Lower leg skin (tissue), 4 donors: ENCODE data around the gene MYO1C. TPM values are rescaled to one million over a fixed set of nuclear protein-coding genes. Genes with fewer than 3 reads are reported as not detected.

Experiments
- DNase-seq, 2 donors: peaks; one replicate each; pipeline ENCODE4 v3.0.0-alpha.2; 2019; ENCODE audit warnings: low spot score in 2 of 2
- H3K4me3 ChIP-seq: fragments of 200-600 bp; sonication (generic); 2 replicates; pipeline ENCODE4 v1.5.1; 2017; ENCODE audit warnings: mild to moderate bottlenecking, low read depth; ENCODE audit not compliant: poor library complexity, severe bottlenecking
- POLR2A ChIP-seq, 2 donors: fragments of 450-650 bp; IDR thresholded peaks; one replicate each; pipeline ENCODE4 v1.6.1; 2016 to 2017; ENCODE audit warnings: antibody characterized with exemption in 2 of 2, mild to moderate bottlenecking in 1 of 2, moderate library complexity in 1 of 2
- WGBS, 2 donors: methylation state at CpG; one replicate each; pipeline ENCODE4 v1.1.5; 2018; 5-methylcytosine and 5-hydroxymethylcytosine counted together
- intact Hi-C: fragments of 100-400 bp; cut with DNase I; formaldehyde crosslinking; loops from one replicate; pipeline ENCODE4 v1.15.0; 2023; ENCODE audit warnings: low total_unique reads
- total RNA-seq, 4 donors: library from RNA; depleted of rRNA; stranded (reverse); fragments of >200 nt; gene quantifications; one replicate each; pipeline ENCODE4 v1.1.0, GENCODE V29; 2016
- TF ChIP-seq, protein P1 (sequence below), 3 donors: fragments of 450-650 bp; IDR thresholded peaks; one replicate each; pipeline ENCODE4 v1.5.1; 2016; ENCODE audit warnings: antibody characterized with exemption in 3 of 3, mild to moderate bottlenecking in 3 of 3, moderate library complexity in 2 of 3

MYO1C gene, protein sequence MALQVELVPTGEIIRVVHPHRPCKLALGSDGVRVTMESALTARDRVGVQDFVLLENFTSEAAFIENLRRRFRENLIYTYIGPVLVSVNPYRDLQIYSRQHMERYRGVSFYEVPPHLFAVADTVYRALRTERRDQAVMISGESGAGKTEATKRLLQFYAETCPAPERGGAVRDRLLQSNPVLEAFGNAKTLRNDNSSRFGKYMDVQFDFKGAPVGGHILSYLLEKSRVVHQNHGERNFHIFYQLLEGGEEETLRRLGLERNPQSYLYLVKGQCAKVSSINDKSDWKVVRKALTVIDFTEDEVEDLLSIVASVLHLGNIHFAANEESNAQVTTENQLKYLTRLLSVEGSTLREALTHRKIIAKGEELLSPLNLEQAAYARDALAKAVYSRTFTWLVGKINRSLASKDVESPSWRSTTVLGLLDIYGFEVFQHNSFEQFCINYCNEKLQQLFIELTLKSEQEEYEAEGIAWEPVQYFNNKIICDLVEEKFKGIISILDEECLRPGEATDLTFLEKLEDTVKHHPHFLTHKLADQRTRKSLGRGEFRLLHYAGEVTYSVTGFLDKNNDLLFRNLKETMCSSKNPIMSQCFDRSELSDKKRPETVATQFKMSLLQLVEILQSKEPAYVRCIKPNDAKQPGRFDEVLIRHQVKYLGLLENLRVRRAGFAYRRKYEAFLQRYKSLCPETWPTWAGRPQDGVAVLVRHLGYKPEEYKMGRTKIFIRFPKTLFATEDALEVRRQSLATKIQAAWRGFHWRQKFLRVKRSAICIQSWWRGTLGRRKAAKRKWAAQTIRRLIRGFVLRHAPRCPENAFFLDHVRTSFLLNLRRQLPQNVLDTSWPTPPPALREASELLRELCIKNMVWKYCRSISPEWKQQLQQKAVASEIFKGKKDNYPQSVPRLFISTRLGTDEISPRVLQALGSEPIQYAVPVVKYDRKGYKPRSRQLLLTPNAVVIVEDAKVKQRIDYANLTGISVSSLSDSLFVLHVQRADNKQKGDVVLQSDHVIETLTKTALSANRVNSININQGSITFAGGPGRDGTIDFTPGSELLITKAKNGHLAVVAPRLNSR
- 100 to 1,000 TPM in 1 of 4 donors, 10 to 100 TPM in 3; 71.3 to 101 (median 84.8) TPM for total RNA-seq

DNA sequence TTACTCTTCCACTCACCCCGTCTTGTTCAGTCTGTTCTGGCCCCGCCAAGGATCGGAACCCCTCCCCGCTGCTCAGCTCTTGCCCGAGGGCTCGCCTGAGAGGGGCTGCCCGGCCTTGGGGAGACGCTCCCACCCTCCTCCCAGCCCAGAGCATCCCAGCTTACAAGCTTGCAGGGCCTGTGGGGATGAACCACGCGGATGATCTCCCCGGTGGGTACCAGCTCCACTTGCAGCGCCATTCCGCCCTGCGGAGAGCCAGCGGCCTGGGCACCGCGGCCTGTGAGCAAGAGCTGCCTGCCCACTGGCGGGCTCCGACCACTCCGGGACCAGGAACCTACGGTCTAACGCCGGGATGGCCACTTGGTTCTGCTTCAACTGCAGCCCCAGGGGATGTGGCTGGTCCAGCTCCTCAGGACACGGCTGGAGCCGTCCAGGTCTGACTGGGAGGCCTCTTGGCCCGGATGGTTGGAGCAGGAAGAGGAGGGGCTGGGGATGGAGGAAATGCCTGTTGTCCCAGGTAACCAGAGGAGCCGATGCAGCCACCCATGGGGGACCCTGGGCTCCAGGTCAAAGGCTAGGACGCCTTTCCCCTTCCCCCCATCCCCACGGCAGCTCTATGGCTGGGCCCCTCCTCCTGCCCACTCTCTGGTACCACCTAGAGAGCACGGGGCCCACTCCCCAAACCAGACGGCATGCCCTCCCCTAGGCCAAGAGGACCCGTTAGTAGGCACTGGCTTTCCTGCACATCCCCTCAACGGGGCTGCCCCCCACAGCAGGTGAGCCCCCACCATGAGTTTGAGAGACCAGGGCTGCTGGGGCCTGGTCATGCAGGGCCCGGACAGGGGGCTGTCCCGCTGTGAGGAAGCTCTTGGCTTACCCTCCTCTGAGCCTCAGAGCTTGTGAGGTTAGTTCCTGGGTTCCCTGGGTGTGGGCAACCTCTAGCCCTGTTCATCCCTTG, at the start of gene MYO1C:
Gene MYO1C, minus strand, starts transcription at position 438 of the 958 bp plus-strand sequence. Its CDS starts 199 bp downstream, at position 239.
- peak within 1 kb of the TSS; percentile 46 for H3K4me3 ChIP-seq
- TF ChIP-seq POLR2A (IDR thresholded peaks at IDR 0.05): no peak
- TF ChIP-seq, protein P1, sequence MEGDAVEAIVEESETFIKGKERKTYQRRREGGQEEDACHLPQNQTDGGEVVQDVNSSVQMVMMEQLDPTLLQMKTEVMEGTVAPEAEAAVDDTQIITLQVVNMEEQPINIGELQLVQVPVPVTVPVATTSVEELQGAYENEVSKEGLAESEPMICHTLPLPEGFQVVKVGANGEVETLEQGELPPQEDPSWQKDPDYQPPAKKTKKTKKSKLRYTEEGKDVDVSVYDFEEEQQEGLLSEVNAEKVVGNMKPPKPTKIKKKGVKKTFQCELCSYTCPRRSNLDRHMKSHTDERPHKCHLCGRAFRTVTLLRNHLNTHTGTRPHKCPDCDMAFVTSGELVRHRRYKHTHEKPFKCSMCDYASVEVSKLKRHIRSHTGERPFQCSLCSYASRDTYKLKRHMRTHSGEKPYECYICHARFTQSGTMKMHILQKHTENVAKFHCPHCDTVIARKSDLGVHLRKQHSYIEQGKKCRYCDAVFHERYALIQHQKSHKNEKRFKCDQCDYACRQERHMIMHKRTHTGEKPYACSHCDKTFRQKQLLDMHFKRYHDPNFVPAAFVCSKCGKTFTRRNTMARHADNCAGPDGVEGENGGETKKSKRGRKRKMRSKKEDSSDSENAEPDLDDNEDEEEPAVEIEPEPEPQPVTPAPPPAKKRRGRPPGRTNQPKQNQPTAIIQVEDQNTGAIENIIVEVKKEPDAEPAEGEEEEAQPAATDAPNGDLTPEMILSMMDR (IDR thresholded peaks at IDR 0.05): no peak
- peak in 1 of 2 donors; percentile 88 for DNase-seq
- intact Hi-C loops: no loop called here
- WGBS, 2 donors: 54 to 59% methylated on average over 28 to 34 of the region's 35 CpGs

DNA sequence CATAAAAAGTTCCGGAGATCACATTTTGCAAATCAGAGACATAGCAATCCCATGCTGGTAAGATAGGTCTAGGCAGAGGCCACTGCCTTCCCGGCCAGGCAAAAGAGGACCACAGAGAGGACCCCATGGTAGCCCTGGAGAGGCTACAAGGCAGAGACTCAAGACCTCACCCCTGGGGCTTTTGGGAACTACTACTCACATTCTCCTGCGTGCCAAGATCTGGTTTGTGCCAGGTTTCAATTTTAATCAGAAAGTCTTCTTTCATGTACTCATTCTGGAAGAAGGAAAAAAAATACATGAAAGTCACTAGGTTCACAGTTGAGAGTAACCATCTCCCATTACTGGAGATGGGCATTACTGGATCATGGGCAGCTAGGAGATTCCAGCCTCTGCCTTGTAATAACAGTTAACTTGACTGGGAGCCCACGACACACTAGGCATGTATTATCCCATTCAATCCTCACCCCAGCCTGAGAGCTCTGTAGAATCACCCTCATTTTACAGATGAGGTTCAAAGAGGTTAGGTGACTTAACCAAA, 49.0 kb upstream of the MYO1C start:
- intact Hi-C loops: no loop called here
- TF ChIP-seq POLR2A (IDR thresholded peaks at IDR 0.05): no peak
- TF ChIP-seq, protein P1 (IDR thresholded peaks at IDR 0.05): no peak
- WGBS, 2 donors: 89 to 96% methylated on average over 4 of the region's 4 CpGs
- DNase-seq: no peak
- no peak overlapping the region for H3K4me3 ChIP-seq

DNA sequence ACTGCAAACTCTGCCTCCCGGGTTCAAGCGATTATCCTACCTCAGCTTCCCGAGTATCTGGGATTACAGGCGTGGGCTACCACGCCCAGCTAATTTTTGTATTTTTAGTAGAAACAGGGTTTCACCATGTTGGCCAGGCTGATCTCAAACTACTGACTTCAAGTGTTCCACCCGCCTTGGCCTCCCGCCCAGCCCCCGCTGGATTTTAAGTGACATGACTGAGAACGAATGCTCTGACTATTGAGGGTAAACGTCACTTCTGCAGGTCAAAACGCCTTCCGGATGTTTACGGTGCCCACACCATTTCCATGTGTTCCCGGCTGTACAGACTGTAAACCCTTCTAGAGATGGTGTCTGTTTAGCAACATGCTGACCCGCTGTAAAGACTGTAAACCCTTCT, 47.3 kb upstream of the MYO1C start:
- WGBS, 2 donors: 91 to 92% methylated on average over 15 of the region's 15 CpGs
- no peak for TF ChIP-seq POLR2A (IDR thresholded peaks at IDR 0.05)
- TF ChIP-seq, protein P1 (IDR thresholded peaks at IDR 0.05): no peak
- DNase-seq: no peak
- no peak overlapping the region for H3K4me3 ChIP-seq
- intact Hi-C loops: no loop called here

DNA sequence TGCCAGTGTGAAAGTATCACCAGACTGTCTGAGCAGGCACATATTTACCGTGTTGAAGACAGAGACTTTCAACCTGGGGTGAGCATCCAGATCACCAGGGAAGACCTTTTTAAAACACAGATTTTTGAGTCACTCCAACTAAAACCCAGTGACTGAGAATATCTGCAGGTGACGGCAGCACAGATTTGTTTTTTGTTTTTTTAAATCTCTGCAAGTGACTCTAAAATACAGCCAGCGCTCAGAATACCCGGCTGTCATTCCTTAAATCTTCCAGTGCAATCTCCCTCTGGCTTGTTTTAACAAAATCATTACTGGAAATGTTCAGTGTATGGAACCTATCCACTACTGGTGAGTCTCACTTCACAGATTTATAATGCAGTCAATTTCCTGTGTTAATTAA, 43.3 kb upstream of the MYO1C start:
- no peak overlapping the region for H3K4me3 ChIP-seq
- TF ChIP-seq, protein P1 (IDR thresholded peaks at IDR 0.05): no peak
- TF ChIP-seq POLR2A (IDR thresholded peaks at IDR 0.05): no peak
- no peak for DNase-seq
- intact Hi-C loops: no loop called here
- WGBS, 2 donors: 88 to 98% methylated on average over 4 of the region's 4 CpGs
